Measurements from ENCODE around the gene RPP25L.

The RPP25L gene

GRCh38 chr9:34594177-34594576 is 17.7 kb downstream of the RPP25L start:
- Histone ChIP-seq H3K27ac (peak overlapping the region in 1 of 2 donors; percentile 68), H3K4me3 (no peak overlapping the region)
- TF ChIP-seq CTCF (IDR thresholded peaks at IDR 0.05) = no peak
- no peak for DNase-seq (ENCODE audit: low spot score)

- Histone ChIP-seq H3K4me3 (peak overlapping the region; percentile 32), H3K27ac (peak overlapping the region; percentile 17 to 68)
- DNase-seq (ENCODE audit: low spot score) = no peak
- no peak for TF ChIP-seq CTCF (IDR thresholded peaks at IDR 0.05)
These were observed 18.8 kb downstream of the RPP25L start for GRCh38 chr9:34592895-34593601.

GRCh38 chr9:34591917-34592866 is 19.7 kb downstream of the RPP25L start:
- no peak for DNase-seq (ENCODE audit: low spot score)
- Histone ChIP-seq H3K27ac (peak overlapping the region in 1 of 2 donors; percentile 68), H3K4me3 (peak overlapping the region; percentile 82)
- no peak for TF ChIP-seq CTCF (IDR thresholded peaks at IDR 0.05)

DNA sequence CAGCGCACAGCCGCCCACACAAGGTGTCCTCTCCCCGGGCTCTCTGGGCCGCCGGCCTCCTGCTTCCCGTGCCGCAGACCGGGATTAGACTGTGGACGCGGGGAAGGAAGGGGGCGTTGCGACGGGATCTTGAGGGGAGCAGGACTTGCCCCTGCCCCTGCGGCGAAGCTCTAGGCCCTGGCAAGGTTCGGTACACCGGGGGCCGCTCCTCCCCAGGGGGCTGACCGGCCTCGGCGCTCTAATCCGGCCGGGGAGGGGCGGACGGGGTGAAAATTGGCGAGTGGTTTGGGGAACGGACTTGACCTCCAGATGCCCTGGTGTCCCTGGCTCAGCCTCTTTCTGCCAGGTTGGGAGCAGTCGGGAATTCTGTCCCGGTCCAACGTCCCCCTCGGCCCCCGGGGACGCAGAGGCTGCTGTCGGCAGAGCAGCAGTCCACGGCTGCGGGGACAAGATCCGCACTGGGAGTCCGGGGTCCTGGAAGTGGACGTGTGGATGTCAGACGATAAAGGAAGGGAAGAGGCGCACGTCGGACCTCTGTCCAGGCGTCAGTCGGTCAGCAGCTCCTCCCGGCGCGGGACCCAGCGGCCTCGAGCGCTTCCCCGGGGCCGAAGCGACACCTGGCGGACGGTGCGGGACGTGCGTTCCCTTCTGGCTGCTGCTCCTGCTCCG is 20.5 kb downstream of the RPP25L start:
- Histone ChIP-seq H3K27ac (peak overlapping the region; percentile 2 to 82), H3K4me3 (peak overlapping the region; percentile 82)
- peak; percentile 84 for TF ChIP-seq CTCF (IDR thresholded peaks at IDR 0.05)
- DNase-seq (ENCODE audit: low spot score) = peak; percentile 85

DNA sequence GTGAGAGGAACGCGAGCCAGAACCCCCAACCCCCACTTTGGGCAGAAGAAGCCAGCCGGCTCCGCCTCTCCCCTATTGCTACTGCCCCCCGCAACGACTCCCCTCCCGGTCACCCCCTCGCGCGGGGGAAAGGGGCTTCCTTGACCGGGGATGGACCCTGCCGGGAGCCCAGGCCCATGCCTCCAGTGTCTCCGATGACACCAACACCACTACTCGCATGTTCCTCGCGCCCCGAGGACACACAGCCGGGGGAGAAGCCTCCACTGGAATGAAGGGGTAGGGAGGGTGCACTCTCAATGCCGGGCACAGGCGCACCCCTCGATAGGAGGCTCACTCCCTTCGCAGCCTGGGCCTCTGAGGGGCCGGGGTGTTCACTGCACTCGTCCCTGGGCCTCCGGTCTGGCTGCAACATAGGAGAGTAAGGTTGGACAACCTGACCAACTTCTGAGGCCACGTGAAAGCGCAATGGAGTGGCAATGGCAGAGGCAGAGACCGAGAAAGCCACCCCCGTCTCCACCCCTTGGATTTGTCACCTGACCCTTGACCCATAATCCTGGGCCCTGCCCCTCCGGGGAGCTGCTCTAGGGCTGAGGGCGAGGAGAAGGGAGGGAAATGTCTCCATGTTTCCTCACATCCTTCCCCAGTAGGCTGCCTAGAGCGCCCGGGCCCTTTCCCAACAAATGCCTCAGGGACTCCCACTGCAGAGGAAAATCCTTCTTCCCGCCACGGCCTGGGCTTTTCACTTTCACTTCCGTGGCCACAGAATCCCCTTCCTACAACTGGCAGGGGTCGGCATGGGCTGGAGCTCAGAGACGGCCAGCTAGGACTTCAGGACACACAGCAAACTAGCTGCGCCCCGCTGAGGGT is 21.3 kb downstream of the RPP25L start:
- TF ChIP-seq CTCF (IDR thresholded peaks at IDR 0.05) = no peak
- peak overlapping the region; percentile 82 for H3K4me3 ChIP-seq
- DNase-seq (ENCODE audit: low spot score) = no peak
- peak overlapping the region; percentile 2 to 82 for H3K27ac ChIP-seq

All from coronary artery (tissue), 2 donors.